GM11168 (cell line): Measurements from ENCODE around the gene DGCR2.
"Not testable (repeated sequence)": the region's sequence is repeated elsewhere in the genome, so short reads cannot be mapped to it uniquely, and the experiment has no call there.

Experiments used
- in situ Hi-C: fragments of 300-500 bp; cut with MboI; formaldehyde crosslinking; loops from one replicate; pipeline ENCODE4 v1.12.0; 2022; ENCODE audit warnings: low sequenced_read_pairs; ENCODE audit not compliant: unreplicated experiment

The DGCR2 gene

GRCh38 chr22:18995327-18995711 is 126.9 kb downstream of the DGCR2 start:
- in situ Hi-C loops = no loop called here

- in situ Hi-C loops = no loop called here
Measured at GRCh38 chr22:18994701-18995326, 127.4 kb downstream of the DGCR2 start.

- in situ Hi-C loops = no loop called here
Measured at GRCh38 chr22:18994056-18994455, 128.2 kb downstream of the DGCR2 start.

- in situ Hi-C loops = no loop called here
Measured at GRCh38 chr22:18992543-18993198, 129.5 kb downstream of the DGCR2 start.

GRCh38 chr22:18991821-18992442 is 130.3 kb downstream of the DGCR2 start:
- in situ Hi-C loops = no loop called here

GRCh38 chr22:18991138-18991432 is 131.1 kb downstream of the DGCR2 start:
- in situ Hi-C loops = no loop called here

GRCh38 chr22:18990355-18991137 is 131.7 kb downstream of the DGCR2 start:
- in situ Hi-C loops = no loop called here

GRCh38 chr22:18988958-18989357 is 133.3 kb downstream of the DGCR2 start:
- in situ Hi-C loops = no loop called here

- in situ Hi-C loops = no loop called here
Measured at GRCh38 chr22:18987765-18988164, 134.4 kb downstream of the DGCR2 start.

- in situ Hi-C loops = not testable (repeated sequence)
Measured at GRCh38 chr22:18987114-18987513, 135.1 kb downstream of the DGCR2 start.
